ENCODE results near the gene EPB42. TPM values are rescaled to one million over a fixed set of nuclear protein-coding genes. Genes with fewer than 3 reads are reported as not detected.

Gene EPB42
- not detected in 2 replicates for total RNA-seq

DNA sequence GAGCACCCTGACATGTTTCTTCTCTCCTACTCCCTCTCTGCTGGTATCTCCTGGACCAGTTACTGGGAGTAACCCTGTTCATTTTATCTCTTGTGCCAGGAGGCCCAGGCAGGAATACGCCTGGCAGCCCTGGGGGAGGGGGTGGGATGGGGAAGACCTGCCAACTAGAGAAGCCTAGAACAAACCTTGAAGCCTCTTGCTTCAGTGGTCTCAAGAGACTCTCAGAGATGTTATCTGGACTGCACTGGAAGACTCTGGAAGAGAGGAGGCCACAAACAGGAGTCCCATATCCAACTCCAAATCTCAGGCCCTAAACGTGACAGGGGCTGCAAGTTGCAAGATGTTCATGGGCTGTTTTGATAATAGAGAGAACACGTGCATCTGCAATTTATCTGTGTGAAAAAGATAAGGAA lies at the start of gene EPB42:
Gene EPB42, minus strand, starts transcription at position 28 of the 413 bp plus-strand sequence. CDS start 193 bp downstream, outside the sequence.

DNA sequence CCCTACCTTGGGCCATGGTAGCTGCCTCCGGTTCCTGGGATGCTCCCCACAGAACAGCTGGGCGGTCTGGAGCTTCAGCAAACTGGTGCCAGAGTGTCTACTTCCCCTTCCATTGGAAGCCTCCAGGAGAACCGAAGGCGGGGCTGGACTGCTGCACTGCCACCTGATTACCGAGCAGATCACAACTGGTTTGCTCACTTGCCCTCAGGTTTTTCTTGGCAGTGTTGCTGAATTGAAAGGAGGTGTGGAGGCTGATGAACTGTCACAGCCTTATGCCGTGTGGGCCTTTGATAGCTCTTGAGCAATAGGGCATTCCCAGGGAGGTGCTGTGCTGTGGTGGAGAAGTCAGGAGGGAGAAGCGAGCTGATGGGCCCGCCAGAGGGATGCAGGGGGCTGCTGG lies 46.0 kb upstream of the EPB42 start, which contains the start of gene TGM5:
Gene TGM5, minus strand, starts transcription at position 95 of the 400 bp plus-strand sequence. Its CDS starts 79 bp downstream, at position 16.

GRCh38 chr15:43185157-43186002 lies 35.4 kb downstream of the EPB42 start, which contains the start of gene CCNDBP1:
Gene CCNDBP1 (plus strand): TSS chr15:43185403. CDS start chr15:43185499, 96 bp downstream.

Other genes starting within 250 kb of the EPB42 start
- 12.4 and 12.5 TPM in 2 replicates for gene UBR1, start 115.0 kb downstream of the EPB42 start, total RNA-seq
- gene TMEM62, start 87.4 kb downstream of the EPB42 start, total RNA-seq = 2.1 and 2.7 TPM in 2 replicates
- gene CCNDBP1, start 35.6 kb downstream of the EPB42 start, total RNA-seq = 22.6 and 26.0 TPM in 2 replicates
- gene TGM5, start 45.9 kb upstream of the EPB42 start, total RNA-seq = not detected in 2 replicates
- gene TGM7, start 81.2 kb upstream of the EPB42 start, total RNA-seq = not detected in 2 replicates
- gene LCMT2, start 109.6 kb upstream of the EPB42 start, total RNA-seq = 2.7 and 5.4 TPM in 2 replicates
- 12.4 and 18.7 TPM in 2 replicates for gene ZSCAN29, start 150.0 kb upstream of the EPB42 start, total RNA-seq
- 10.0 and 11.8 TPM in 2 replicates for gene TUBGCP4, start 150.1 kb upstream of the EPB42 start, total RNA-seq

Data from cardiac ventricle fibroblast (primary cell).